ENCODE results near the gene IFT27.

IFT27 gene

DNA sequence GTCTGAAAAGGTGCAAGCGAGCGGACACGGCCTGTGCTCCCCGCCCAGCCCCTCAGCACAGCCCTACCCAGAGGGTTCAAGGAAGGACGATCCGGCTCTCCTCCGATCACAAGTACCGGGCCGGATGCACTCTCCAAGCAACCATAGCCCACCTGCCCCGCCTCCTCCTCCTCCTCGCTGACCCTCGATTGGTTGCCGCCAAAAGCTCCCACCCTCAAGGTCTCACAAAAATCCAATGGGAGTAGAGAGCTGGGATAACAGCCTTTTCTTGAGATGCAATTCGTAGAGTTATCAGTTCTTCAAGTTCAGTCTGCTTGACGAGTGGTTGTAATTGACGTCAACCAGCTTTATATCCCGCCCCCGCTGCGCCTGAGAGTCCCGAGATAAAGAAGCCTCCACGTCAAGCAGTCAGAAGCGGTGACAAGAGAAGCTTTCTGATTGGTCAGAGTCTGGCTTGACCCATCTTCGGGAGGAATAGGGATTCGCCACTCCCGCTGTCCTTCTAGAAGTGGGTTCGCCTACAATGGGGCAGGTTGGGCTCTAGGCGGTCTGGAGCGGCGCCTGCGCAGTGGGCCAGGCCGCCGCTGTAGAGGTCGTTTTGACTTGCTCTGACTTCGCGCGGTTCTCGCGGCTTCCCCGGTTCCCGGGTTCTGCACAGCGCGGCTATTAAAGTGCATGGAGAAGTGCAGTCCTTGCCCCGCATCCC lies at the start of gene IFT27:
Gene IFT27, minus strand, starts transcription at position 156 of the 706 bp plus-strand sequence. CDS start 412 bp downstream, outside the sequence.
- DNase-seq (ENCODE audit: low read depth), result peak; percentile 100

DNA sequence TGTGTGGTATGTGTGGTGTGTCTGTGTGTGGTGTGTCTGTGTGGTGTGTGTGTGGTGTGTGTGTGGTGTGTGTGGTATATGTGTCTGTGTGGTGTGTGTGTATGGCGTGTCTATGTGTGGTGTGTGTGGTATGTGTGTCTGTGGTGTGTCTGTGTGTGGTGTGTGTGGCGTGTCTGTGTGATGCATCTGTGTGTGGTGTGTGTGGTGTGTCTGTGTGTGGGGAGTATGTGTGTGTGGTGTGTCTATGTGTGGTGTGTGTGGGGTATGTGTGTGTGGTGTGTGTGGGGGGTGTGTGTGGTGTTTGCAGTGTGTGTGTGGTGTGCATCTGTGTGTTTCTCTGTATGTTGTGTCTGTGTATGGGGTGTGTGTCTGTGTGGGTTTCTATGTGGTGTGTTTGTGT lies 48.7 kb upstream of the IFT27 start:
- DNase-seq (ENCODE audit: low read depth), result no peak

GRCh38 chr22:36823186-36823839 lies 47.4 kb upstream of the IFT27 start:
- no peak for DNase-seq (ENCODE audit: low read depth)

GRCh38 chr22:36822581-36822980 lies 46.7 kb upstream of the IFT27 start:
- DNase-seq (ENCODE audit: low read depth), result no peak

DNA sequence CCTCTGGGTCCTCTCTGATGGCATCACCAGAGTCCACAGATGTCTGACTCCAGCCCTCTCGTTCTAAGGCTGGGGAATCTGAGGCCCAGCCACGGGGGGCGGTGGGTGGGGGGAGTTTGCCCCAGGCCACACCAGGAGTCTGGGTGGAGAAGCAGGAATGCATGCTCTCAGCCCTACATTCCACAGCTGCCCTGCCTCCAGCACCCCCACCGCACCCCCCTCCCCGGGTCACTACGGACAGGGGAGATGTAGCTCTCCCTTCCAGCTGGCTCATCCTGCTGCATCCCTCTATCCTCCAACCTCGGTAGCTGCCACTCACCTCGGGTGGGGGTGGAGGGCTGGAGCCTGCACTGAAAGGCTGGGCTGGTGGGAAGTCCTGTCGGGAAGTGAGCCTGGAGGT lies 43.2 kb upstream of the IFT27 start:
- DNase-seq (ENCODE audit: low read depth), result no peak

- no peak for DNase-seq (ENCODE audit: low read depth)
Observed at GRCh38 chr22:36818010-36818642, 42.2 kb upstream of the IFT27 start.

DNA sequence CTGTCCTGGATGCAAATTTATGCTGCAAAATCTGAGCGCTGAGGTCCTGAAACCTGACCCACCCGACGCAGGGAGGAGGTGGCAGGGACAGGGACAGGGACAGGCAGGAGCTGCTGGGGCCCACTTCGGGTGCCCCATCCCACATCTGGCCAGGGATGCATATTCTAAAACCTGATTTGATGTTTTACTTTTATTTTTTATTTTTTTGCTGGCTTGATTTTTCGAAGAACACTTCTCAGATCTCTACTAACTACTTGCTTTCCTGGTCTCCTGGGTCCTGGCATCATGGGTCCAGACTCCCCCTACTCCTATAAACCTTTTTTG lies 41.6 kb upstream of the IFT27 start:
- no peak for DNase-seq (ENCODE audit: low read depth)

DNA sequence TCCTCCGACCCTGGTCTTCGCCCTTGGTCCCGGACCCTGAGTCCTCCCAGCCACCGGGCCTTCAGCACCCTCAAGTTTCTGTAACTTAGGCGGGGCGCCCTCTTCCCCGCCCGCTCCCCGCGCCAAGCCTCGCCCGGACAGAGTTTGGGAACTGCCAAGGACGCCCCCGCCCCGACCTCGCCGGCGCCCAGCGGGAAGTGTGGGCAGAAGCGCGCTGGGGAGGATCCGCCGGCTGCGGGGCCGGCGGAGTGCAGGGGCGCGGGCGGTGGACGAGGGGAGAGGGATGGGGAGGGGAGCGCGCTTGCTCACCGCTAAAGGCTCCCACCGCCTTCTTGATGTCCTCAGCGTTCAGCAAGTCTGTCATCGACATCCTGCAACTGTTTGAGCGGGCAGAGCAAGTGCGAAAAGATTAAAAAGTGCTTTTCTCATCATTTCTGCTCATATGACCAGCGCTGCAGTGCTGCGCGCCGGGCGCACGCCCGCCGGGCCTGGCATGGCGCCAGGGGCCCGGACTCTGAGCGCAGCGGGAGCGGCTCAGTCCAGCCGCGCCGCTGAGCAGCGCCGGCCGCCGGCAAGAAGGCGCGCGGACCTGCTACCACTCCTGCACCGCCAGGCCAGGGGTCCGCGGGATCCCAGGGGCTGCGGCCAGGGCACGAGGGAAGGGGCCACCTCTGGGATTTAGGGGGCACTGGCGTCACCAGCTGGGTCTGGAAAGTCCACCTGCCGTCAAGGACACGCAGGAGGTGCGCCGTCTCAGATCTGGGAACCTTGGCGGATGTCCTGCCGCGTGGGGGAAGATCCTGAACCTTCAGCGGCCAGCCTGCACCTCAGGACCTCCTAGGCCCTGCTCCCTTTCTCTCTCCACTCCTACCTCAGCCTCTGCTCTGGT lies 41.0 kb upstream of the IFT27 start, which contains the start of gene PVALB:
Gene PVALB, minus strand, starts transcription at position 400 of the 889 bp plus-strand sequence. Its CDS starts 30 bp downstream, at position 370.
- DNase-seq (ENCODE audit: low read depth), result no peak

DNA sequence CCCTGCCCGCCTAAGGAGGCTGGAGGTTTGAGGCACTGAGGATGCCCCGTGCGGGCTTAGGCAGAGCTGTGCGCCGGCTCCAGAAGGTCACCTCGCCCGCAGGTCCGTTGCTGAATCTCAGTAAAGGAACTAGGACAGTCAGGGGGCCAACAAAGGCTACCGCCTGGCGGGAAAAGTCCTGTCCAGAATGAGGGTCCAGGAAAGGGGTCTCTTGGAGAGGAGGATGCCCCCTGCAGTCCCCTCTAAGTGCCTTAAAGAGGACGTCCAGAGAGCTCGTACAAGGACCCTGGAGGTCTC lies 40.4 kb upstream of the IFT27 start:
- DNase-seq (ENCODE audit: low read depth), result no peak

DNA sequence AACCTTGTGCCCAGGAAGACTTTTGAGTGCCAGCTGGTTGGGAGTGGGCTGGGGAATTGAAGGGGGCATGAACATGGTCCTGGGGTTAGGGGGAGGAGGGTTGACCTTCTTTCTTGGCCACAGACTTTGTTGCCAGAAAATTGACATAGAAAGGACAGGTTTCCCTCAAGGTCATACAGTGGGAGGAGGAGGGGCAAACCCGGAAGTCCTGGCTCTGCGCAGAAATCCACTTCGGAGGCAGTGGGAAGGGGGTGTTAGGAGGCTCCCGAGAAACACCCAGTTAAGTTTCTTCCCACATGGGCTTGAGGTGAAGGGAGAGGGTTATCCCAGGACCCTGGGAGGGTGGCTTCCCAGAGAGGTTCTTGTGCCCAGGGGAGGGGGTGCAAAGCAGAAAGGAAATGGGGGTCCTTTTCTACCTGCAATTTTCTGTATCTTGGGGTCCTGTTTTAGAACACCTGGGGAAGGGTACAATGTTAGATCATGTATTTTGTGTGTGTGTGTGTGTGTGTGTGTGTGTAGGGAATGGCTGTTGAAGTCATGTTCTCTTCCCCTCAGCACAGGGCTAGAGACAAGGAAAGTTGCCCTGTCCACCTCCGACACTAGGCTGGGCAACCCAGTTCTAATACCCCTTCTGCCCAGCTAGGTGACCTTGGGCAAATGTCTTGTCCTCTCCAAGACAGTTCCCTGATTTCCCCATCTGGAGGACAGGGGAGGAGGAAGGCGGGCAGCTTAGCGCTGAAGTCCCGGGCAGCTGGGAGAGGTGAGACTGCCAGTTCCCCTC lies 39.8 kb upstream of the IFT27 start:
- no peak for DNase-seq (ENCODE audit: low read depth)

DNA sequence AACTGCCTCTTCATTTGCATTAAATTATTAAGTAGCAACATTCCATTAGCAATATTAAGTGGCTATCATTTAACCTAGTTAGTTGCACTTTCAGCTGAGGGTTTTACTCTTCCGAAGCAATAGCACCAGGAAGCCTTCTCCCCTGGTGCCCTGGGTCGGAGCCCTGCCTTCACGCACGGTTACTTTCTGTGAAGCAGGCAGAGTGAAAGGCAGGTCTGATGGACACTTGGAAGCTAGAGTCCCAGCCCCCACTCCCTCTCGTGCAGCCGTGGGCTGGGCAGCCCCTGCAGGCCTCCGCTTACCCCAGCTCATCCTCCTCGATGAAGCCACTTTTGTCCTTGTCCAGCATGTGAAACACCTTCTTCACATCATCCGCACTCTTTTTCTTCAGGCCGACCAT lies 38.9 kb upstream of the IFT27 start:
- DNase-seq (ENCODE audit: low read depth), result no peak

- DNase-seq (ENCODE audit: low read depth), result no peak
Observed at GRCh38 chr22:36811094-36811800, 35.3 kb upstream of the IFT27 start.

GRCh38 chr22:36809351-36809750 lies 33.4 kb upstream of the IFT27 start:
- DNase-seq (ENCODE audit: low read depth), result no peak

GRCh38 chr22:36808721-36809344 lies 32.9 kb upstream of the IFT27 start:
- DNase-seq (ENCODE audit: low read depth), result no peak

DNA sequence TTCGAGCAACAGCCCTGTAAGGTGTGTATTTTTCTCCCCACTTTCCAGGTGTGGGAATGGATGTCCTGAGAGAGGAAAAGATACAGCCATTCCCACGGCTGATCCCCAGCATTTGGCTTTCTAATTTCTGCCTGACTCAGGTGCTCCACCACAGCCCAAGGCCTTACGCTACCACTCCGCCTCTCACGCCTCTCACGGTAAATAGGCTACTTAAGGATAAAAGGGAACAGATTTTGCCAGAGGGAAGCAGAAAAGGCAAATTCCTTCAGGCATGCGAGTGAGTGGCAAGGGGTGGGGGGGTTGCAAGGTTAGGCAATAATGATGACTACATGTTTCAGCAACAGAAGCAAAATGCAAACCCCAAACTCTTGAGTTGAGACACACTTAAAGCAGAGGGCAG lies 31.7 kb upstream of the IFT27 start:
- DNase-seq (ENCODE audit: low read depth), result no peak

DNA sequence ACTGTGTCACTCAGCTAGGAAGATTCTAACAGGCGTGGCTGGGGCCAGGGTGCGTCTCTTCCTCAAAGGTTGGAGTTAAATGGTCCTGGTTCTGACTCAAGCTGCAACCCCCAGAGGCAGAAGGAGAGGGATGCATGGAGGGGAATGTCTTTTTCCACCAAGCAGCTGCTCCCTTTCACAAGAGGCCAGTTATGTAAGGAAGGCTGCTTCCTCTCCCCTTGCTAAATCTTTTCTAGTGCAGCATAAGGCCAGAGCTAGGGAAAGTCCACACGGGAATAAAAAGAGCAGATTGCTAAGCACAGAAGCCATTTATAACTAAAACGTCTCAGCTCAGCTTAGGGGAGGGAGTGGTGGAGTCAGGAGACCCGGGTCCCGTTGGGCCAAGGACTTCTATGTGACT lies 30.9 kb upstream of the IFT27 start:
- no peak for DNase-seq (ENCODE audit: low read depth)

DNA sequence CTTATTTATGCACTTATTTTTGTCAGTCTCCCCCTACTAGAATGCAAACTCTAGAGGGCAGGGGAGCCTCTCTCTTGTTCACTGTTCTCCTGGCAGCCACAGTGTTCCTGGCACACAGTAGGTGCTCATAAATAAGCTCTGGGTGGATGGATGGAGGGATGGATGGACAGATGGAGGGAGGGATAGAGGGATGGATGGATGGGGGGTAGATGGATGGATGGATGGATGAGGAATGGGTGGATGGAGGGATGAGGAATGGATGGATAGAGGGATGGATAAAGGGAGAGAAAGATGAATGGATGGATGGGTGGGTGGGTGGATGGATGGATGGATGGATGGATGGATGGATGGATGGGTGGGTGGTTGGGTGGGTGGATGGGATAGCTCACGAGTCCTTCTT lies 27.4 kb upstream of the IFT27 start:
- DNase-seq (ENCODE audit: low read depth), result no peak

- DNase-seq (ENCODE audit: low read depth), result no peak
Observed at GRCh38 chr22:36798674-36799066, 22.8 kb upstream of the IFT27 start.

DNA sequence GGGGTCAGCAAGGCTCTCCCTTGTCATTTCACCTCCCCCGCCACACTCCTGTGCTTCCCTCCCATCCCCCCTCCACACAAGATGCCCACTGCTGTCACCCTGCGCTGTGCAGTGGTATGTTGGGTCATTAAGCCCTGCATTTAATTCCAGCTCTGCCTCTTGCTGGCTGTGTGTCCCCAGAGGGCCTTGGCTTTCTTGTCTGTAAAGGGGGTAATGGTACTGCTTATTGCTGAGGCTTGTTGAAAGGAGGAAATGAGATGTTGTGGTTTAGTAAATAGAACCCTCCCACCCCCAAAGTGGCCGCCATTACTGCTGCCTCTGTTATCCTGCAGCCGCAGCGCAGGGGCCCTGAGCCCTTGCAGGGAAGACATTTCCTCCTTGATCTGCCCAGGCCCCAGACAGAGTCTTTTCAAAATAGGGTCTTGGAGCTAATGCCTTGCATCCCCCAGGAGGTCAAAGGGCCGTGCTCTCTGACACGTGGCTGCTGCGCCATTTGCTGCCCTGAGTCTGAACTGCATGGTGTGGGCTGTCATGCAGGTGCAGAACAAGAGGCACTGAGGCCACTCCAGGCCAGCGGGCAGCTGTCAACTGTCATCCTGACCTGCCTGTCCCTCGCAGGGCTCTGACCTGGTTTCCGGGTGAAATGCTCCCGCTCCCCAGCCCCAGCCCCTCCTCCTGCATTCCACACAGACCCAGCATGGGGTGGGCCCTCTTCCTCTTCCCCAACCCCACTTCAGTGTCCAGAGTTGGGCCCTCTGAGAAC lies 22.2 kb upstream of the IFT27 start:
- no peak for DNase-seq (ENCODE audit: low read depth)

GRCh38 chr22:36797374-36797773 lies 21.5 kb upstream of the IFT27 start:
- no peak for DNase-seq (ENCODE audit: low read depth)

Measured in fibroblast of gingiva (primary cell).